LNCaP clone FGC (cell line): ENCODE data around the gene PROM1.

ENCODE experiments used
- DNase-seq: peaks from one replicate; pipeline ENCODE4 v3.0.0-alpha.2; 2011; ENCODE audit warnings: low read depth
- H3K4me3 ChIP-seq: 2 replicates; pipeline ENCODE4 v1.5.1; 2011; ENCODE audit warnings: mild to moderate bottlenecking, low read depth, low read length, control low read depth
- TF ChIP-seq, protein P1 (sequence below): IDR thresholded peaks from 2 replicates; pipeline ENCODE4 v1.5.1; 2012; ENCODE audit warnings: mild to moderate bottlenecking; ENCODE audit not compliant: control insufficient read depth, insufficient read depth; ENCODE audit errors: extremely low read depth

The PROM1 gene, protein sequence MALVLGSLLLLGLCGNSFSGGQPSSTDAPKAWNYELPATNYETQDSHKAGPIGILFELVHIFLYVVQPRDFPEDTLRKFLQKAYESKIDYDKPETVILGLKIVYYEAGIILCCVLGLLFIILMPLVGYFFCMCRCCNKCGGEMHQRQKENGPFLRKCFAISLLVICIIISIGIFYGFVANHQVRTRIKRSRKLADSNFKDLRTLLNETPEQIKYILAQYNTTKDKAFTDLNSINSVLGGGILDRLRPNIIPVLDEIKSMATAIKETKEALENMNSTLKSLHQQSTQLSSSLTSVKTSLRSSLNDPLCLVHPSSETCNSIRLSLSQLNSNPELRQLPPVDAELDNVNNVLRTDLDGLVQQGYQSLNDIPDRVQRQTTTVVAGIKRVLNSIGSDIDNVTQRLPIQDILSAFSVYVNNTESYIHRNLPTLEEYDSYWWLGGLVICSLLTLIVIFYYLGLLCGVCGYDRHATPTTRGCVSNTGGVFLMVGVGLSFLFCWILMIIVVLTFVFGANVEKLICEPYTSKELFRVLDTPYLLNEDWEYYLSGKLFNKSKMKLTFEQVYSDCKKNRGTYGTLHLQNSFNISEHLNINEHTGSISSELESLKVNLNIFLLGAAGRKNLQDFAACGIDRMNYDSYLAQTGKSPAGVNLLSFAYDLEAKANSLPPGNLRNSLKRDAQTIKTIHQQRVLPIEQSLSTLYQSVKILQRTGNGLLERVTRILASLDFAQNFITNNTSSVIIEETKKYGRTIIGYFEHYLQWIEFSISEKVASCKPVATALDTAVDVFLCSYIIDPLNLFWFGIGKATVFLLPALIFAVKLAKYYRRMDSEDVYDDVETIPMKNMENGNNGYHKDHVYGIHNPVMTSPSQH

DNA sequence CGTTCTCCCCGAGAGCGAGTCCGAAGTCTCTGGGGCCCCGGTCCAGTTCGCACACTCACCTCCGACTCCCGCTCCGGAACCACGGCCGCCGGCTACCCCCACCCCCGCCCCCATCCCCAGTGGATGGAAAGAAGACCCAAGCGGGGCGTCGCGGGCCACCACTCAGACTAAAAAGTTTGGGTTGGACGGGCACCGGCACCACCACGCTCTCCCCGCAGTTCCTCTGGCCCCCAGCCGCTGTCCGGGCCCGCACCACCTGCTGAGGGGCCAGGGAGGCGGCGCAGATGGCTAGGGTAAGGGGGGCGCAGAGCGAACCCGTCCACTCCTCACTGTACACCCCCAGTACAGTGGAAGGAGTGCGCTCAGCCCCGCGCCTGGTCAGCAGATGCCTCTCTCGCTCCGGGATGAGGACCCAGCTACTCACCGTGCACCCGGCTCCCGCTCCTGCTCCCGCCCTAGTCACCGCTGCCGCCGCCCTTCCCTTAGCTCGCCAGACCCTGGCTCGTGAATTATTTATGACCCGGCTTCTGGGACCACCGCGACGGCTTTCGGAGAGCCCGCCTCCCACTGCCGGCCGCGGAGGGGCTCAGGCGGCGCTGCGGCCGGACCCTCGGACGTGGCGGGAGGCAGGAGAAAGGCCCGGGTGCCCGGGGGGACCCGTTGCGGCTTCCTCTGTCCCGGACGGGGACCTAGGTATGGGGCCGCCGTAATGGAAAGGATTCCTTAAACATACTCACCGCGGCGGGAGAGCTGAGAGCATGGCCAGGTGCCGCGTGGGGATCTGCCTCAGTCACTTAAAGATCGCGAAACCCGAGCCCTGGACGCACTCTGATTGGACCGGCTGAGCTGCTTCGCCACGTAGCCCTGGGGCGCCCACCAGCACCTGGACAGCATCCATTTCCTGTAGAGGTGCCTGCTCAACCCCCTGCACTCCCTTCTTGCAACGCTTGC, at the start of gene PROM1:
TSS of gene PROM1 (minus strand) at position 783 of the 951 bp plus-strand sequence. CDS start 8,117 bp downstream, outside the sequence.
- TF ChIP-seq, protein P1, sequence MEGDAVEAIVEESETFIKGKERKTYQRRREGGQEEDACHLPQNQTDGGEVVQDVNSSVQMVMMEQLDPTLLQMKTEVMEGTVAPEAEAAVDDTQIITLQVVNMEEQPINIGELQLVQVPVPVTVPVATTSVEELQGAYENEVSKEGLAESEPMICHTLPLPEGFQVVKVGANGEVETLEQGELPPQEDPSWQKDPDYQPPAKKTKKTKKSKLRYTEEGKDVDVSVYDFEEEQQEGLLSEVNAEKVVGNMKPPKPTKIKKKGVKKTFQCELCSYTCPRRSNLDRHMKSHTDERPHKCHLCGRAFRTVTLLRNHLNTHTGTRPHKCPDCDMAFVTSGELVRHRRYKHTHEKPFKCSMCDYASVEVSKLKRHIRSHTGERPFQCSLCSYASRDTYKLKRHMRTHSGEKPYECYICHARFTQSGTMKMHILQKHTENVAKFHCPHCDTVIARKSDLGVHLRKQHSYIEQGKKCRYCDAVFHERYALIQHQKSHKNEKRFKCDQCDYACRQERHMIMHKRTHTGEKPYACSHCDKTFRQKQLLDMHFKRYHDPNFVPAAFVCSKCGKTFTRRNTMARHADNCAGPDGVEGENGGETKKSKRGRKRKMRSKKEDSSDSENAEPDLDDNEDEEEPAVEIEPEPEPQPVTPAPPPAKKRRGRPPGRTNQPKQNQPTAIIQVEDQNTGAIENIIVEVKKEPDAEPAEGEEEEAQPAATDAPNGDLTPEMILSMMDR, result no peak
- H3K4me3 ChIP-seq, result peak within 1 kb of the TSS; percentile 43
- DNase-seq, result no peak

DNA sequence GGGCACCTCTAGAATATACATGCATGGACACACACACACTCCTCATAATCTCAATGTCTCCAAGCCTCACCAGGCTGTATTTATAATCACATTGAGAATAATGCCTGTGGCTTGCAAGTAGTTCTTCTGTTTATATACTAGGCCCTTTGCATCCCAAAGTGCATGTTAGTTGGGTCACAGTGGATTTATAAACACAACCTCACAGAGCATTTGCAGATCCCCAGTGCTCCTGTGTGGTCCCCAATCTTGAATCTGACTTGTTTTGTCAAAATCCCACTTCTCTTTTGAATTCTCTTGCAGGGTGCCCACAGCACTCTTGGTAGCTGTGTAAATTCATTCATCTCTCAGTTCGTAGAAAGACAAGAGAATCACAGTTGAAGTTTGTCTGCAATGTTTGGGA, 49.6 kb upstream of the PROM1 start:
- no peak overlapping the region for H3K4me3 ChIP-seq
- DNase-seq, result no peak
- TF ChIP-seq, protein P1, result no peak

DNA sequence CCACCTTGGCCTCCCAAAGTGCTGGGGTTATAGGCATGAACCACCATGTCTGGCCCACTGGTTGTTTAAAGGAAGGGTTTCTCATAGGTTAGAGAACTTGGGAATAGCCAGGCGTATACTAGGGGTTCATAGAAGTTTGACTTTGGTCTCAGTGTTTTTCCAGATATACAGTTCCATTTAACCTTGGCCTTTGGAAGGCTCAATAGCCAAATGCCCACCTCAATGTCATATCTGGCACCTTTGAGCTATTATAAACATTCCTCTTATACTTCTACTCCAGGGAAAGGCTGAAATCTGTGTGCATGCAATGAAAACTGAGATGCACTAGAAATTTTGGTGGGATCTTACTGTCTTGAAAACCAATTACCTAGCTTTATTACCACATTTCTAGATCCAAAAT, 47.5 kb upstream of the PROM1 start:
- DNase-seq, result no peak
- H3K4me3 ChIP-seq, result no peak overlapping the region
- TF ChIP-seq, protein P1, result no peak

DNA sequence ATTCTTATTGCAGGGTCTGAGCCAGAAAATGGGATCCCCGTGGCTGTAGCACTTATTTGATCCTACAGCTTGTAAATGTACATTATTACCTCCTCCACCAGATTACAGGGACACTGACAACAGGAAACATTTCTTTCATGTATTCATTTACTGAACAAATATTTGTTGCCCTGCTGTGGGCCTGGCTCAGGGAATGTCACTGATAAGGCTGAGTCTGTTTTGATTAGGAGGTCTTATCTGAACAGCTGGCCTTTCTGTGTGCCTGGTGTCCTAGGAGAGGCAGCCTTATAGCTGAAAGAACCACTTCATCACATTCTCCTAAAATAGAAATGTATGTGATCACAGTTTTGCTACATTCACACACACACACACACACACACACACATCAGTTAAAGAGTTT, 45.5 kb upstream of the PROM1 start:
- H3K4me3 ChIP-seq, result no peak overlapping the region
- DNase-seq, result peak; percentile 56
- TF ChIP-seq, protein P1, result no peak

DNA sequence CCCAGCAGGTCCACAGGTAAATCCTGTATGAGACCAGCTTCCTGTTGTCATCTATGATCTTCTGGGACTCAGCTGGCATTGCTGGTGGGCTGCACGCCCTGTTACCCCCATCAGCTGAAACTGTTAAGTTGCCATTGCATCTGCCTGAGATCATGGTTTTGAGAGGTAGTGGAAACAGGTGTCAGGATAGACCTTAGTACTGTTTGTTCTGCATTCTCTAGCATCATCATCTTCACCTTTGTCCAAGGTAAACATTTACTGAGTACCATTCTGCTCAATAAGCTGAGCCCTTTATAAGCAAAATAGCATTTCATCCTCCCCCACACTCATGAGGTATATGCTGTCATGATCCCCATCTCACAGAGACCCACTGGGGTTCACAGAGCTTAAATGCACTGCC, 42.9 kb upstream of the PROM1 start:
- TF ChIP-seq, protein P1, result no peak
- no peak for DNase-seq

More for the DNA sequence above, 42.9 kb upstream of the PROM1 start:
- no peak overlapping the region for H3K4me3 ChIP-seq
